MCF 10A (cell line): Measurements from ENCODE around the gene SSMEM1. TPM values are rescaled to one million over a fixed set of nuclear protein-coding genes. Genes with fewer than 3 reads are reported as not detected.

ENCODE experiments used
- BruUV-seq: library from RNA; stranded (reverse); fragments of 400-500 nt; replicated peaks from 2 replicates; lab custom pipeline; 2021; lab: Mats Ljungman, UMichigan
- CTCF ChIA-PET: fragments of 300-600 bp; sonication (Branson Sonifier 250); formaldehyde crosslinking; extraction: SDS; loops from one replicate; lab custom pipeline; 2021; ENCODE audit warnings: antibody characterized with exemption, inconsistent platforms; lab: Yijun Ruan, JAX
- POLR2A ChIA-PET: fragments of 300-600, 350-650 bp; sonication (Branson Sonifier 250); formaldehyde crosslinking; extraction: SDS; loops from one replicate; lab custom pipeline; 2020; ENCODE audit warnings: antibody characterized with exemption, inconsistent platforms; lab: Yijun Ruan, JAX
- DNase-seq: peaks from one replicate; pipeline ENCODE4 v3.0.0-alpha.2; 2018; ENCODE audit not compliant: unreplicated experiment
- H3K27ac Mint-ChIP-seq: one replicate; pipeline ENCODE4 v1.8.0; 2022; ENCODE audit warnings: mild to moderate bottlenecking, low read depth, mixed read lengths; ENCODE audit not compliant: unreplicated experiment
- H3K27me3 Mint-ChIP-seq: one replicate; pipeline ENCODE4 v1.8.0; 2022; ENCODE audit warnings: mixed read lengths; ENCODE audit not compliant: insufficient read depth, unreplicated experiment
- H3K36me3 Mint-ChIP-seq: one replicate; pipeline ENCODE4 v1.8.0; 2022; ENCODE audit warnings: mild to moderate bottlenecking, moderate library complexity, mixed read lengths; ENCODE audit not compliant: insufficient read depth, unreplicated experiment
- H3K4me1 Mint-ChIP-seq: one replicate; pipeline ENCODE4 v1.8.0; 2022; ENCODE audit warnings: mixed read lengths; ENCODE audit not compliant: insufficient read depth, unreplicated experiment
- H3K4me3 Mint-ChIP-seq: one replicate; pipeline ENCODE4 v1.8.0; 2022; ENCODE audit warnings: mild to moderate bottlenecking, moderate library complexity, mixed read lengths; ENCODE audit not compliant: unreplicated experiment
- H3K9me3 Mint-ChIP-seq: one replicate; pipeline ENCODE4 v1.8.0; 2022; ENCODE audit warnings: mixed read lengths; ENCODE audit not compliant: unreplicated experiment
- intact Hi-C: fragments of 100-400 bp; cut with micrococcal nuclease; formaldehyde crosslinking; loops from 2 replicates; pipeline ENCODE4 v1.14.1; 2022
- total RNA-seq: library from RNA; stranded (reverse); gene quantifications from 2 replicates; pipeline ENCODE4 v1.2.3, GENCODE V29; 2022
- TF ChIP-seq, protein P1 (sequence below): fragments of 200-600 bp; IDR thresholded peaks from one replicate; pipeline ENCODE4 v1.8.0; 2022; ENCODE audit warnings: antibody characterized with exemption, mild to moderate bottlenecking; ENCODE audit not compliant: unreplicated experiment

The SSMEM1 gene
- total RNA-seq, 1 experiment from 2014 or later, result not detected

DNA sequence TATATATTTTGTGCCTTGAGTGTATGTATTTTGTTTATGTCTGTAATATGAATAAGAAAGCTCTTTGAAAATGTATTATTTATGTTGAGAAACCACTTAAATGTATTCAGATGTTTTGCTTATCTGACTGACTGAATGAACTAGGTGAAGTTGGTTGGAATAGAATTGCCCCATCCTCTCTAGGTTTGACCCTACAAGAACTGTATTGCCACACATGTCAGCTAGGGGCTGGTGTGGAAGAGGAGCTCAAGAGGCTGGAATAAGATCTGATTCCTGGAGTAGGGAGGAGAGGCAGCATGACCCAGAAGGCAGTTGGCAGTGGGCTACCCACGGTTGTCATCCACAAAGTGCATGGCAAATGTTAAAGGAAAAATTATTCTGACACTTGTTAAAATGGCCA lies 9.1 kb downstream of the SSMEM1 start:
- DNase-seq, result no peak
- POLR2A ChIA-PET, result interaction anchor here (0.8 to 1.2 kb wide), 3 partner anchors 12 to 115 kb away, joined by 3 read pairs; partner anchors contain the start of gene TMEM209
- H3K4me1 Mint-ChIP-seq, result no peaks in the 10 kb centered on the region
- intact Hi-C loops, result no loop called here
- no peak overlapping the region for H3K27ac Mint-ChIP-seq
- BruUV-seq, result no TSS peak
- TF ChIP-seq, protein P1, sequence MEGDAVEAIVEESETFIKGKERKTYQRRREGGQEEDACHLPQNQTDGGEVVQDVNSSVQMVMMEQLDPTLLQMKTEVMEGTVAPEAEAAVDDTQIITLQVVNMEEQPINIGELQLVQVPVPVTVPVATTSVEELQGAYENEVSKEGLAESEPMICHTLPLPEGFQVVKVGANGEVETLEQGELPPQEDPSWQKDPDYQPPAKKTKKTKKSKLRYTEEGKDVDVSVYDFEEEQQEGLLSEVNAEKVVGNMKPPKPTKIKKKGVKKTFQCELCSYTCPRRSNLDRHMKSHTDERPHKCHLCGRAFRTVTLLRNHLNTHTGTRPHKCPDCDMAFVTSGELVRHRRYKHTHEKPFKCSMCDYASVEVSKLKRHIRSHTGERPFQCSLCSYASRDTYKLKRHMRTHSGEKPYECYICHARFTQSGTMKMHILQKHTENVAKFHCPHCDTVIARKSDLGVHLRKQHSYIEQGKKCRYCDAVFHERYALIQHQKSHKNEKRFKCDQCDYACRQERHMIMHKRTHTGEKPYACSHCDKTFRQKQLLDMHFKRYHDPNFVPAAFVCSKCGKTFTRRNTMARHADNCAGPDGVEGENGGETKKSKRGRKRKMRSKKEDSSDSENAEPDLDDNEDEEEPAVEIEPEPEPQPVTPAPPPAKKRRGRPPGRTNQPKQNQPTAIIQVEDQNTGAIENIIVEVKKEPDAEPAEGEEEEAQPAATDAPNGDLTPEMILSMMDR, result no peak
- no peaks in the 10 kb centered on the region for H3K9me3 Mint-ChIP-seq
- no peak overlapping the region for H3K4me3 Mint-ChIP-seq
- no peaks in the 10 kb centered on the region for H3K36me3 Mint-ChIP-seq
- H3K27me3 Mint-ChIP-seq, result no peaks in the 10 kb centered on the region
- CTCF ChIA-PET, result interaction anchor here (0.5 to 0.6 kb wide), 2 partner anchors 35 to 270 kb away, joined by 3 read pairs; no protein-coding TSS in a partner anchor

DNA sequence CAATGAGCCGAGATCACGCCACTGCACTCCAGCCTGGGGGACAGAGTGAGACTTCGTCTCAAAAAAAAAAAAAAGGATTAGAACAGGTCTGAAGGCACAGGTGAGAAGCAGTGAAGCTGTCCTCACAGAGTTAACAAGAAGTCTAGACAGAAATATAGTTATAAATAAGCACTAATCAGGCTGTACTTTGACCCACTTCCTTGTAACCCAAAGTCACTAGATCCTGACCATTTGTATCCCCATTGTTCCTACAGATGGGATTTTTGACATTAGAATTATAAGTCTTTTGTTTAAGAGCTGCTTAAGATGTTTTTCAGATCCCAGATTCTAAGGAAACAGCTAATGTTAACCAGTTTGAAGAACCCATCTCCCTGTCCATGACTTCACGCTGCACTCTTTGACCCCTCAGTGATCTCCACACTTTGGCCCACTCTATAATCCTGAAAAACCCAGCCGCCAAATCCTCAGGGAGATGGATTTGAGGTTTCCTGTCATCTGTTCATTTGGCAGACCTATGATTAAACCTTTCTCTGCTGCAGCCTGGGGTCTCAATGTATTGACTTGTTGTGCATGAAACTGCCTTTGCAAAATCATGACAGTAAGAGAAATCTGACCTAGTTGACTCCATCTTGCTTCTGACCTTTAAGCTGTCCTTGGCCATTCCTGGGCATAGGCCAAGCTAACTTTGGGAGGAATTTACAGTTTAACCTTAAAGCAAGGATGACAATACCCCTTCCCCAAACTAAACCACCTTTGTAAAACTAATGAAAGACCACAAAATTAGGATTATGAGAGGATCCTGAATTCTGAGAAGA lies 11.4 kb downstream of the SSMEM1 start:
- Mint-ChIP-seq H3K9me3 (no peaks in the 10 kb centered on the region), H3K27me3 (no peaks in the 10 kb centered on the region), H3K27ac (no peak overlapping the region), H3K4me3 (no peak overlapping the region), H3K4me1 (no peaks in the 10 kb centered on the region), H3K36me3 (no peaks in the 10 kb centered on the region)
- no peak for DNase-seq
- intact Hi-C loops, result no loop called here
- BruUV-seq, result no TSS peak
- POLR2A ChIA-PET, result interaction anchor here (0.9 kb wide), 1 partner anchor 14 kb away, joined by 3 read pairs; the partner anchor contains the start of gene TMEM209
- CTCF ChIA-PET, result interaction anchor here (0.5 kb wide), 1 partner anchor 180 kb away, joined by 3 read pairs; no protein-coding TSS in a partner anchor
- TF ChIP-seq, protein P1, result no peak

DNA sequence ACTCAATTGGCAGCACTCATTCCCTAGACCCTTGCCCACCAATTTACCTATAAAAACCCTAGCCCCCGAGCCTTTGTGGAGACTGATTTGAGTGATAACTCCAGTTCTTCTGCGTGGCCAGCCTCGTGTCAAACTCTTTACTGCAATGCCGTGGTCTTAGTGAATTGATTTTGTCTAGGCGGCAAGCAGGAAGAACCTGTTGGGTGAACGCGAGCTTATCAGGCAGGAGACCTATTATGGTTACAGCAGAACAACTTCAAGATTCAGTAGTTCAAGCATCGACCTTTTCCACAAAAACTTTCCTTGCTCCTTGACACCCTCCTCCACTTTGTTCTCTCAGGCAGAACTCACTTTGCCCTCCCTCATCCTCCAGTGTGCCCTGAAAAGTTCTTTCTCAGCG lies 12.2 kb downstream of the SSMEM1 start:
- no peak for DNase-seq
- BruUV-seq, result no TSS peak
- Mint-ChIP-seq H3K4me1 (no peaks in the 10 kb centered on the region), H3K27me3 (no peaks in the 10 kb centered on the region), H3K4me3 (no peak overlapping the region), H3K27ac (no peak overlapping the region), H3K9me3 (no peaks in the 10 kb centered on the region), H3K36me3 (no peaks in the 10 kb centered on the region)
- ChIA-PET CTCF (no interaction called here), POLR2A (no interaction called here)
- TF ChIP-seq, protein P1, result no peak
- intact Hi-C loops, result no loop called here

DNA sequence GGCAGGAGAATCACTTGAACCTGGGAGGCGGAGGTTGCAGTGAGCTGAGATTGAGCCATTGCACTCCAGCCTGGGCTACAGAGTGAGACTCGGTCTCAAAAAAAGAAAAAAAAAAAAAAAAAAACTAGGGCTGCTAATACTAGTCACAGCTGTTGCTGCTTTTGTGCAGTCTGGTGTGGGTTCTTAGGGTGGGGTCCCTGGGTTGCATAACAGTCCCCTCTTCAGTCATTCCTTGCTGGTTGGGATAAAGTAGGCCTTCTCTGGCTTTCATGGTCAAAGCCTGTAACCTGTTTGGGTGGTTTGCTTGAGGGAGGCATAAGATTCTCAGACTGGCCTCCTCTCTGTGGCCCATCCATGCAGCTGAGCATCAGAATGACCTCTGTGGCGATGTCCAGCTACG lies 14.1 kb downstream of the SSMEM1 start:
- Mint-ChIP-seq H3K4me3 (no peak overlapping the region), H3K4me1 (no peaks in the 10 kb centered on the region), H3K27ac (no peak overlapping the region), H3K27me3 (no peaks in the 10 kb centered on the region), H3K9me3 (no peaks in the 10 kb centered on the region), H3K36me3 (no peaks in the 10 kb centered on the region)
- CTCF ChIA-PET, result no interaction called here
- BruUV-seq, result no TSS peak
- DNase-seq, result no peak
- POLR2A ChIA-PET, result interaction anchor here (0.6 kb wide), 1 partner anchor 1165 kb away, joined by 4 read pairs; no protein-coding TSS in a partner anchor
- TF ChIP-seq, protein P1, result no peak
- intact Hi-C loops, result no loop called here
